Sigmoid colon (tissue), 4 donors: Measurements from ENCODE around the gene MOSPD3.
A peak's percentile ranks its signal among the peaks of the same experiment; 100 is the strongest.

Experiments used
- EP300 ChIP-seq, 4 donors: sonication (generic); formaldehyde crosslinking; IDR thresholded peaks; one replicate each; pipeline ENCODE4 v1.6.1; 2017; ENCODE audit warnings: antibody characterized with exemption in 4 of 4
- POLR2A ChIP-seq, 2 donors: fragments of 450-650 bp; IDR thresholded peaks; one replicate each; pipeline ENCODE4 v1.6.1; 2016; ENCODE audit warnings: antibody characterized with exemption in 2 of 2, mild to moderate bottlenecking in 2 of 2, moderate library complexity in 2 of 2
- POLR2AphosphoS5 ChIP-seq, 4 donors: sonication (generic); formaldehyde crosslinking; IDR thresholded peaks; one replicate each; pipeline ENCODE4 v1.6.1; 2017; ENCODE audit warnings: antibody characterized with exemption in 4 of 4
- TF ChIP-seq, protein P1 (sequence below), 4 experiments: fragments of 450-650 bp in 3 of 4; fragments of 200-600 bp in 1 of 4; IDR thresholded peaks; one replicate each; pipeline ENCODE4 v1.5.1; 2016 to 2019; ENCODE audit warnings: antibody characterized with exemption in 4 of 4, mild to moderate bottlenecking in 3 of 4, moderate library complexity in 2 of 4

DNA sequence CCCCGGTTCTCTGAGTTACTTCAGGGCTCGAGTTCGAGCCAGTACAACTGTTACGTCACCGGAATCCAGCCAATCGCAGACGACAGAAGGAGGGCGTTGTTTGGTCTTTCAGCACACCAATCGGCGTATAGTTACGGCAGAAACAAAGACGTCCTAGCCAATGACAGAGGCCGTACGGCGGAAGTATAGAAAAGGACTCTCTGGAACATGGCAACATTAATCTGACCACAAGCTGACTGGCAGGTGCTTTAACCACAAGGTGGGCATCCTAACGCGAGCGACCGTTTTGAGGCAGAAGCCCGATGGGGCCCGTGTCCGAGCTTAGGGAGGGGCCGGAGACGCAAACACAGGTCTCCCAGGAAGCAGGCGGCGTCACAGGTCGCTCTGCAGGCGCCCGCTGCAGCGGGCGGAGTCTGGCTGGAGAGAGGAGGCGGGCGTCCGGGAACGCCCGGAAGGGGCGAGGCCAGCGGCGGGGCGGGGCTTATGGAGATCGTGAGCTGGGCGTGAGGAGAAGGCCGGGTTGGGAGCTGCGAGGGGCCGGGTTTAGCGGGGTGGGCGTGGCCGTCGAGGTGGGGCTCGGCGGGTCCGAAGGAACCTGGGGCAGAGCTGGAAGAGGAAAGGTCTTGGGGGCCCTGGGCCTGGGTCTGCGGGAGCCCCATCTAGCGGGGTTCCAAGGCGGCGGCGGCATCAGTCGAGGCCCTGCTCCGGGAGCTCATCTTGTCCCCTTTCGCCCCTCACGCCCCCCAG, at the start of gene MOSPD3:
- TF ChIP-seq EP300 (IDR thresholded peaks at IDR 0.05) (peak in 1 of 4 donors; percentile 5), POLR2A (IDR thresholded peaks at IDR 0.05) (peak; percentile 76 to 84), POLR2AphosphoS5 (IDR thresholded peaks at IDR 0.05) (peak; percentile 65 to 96 (median 82))
- TF ChIP-seq, protein P1, sequence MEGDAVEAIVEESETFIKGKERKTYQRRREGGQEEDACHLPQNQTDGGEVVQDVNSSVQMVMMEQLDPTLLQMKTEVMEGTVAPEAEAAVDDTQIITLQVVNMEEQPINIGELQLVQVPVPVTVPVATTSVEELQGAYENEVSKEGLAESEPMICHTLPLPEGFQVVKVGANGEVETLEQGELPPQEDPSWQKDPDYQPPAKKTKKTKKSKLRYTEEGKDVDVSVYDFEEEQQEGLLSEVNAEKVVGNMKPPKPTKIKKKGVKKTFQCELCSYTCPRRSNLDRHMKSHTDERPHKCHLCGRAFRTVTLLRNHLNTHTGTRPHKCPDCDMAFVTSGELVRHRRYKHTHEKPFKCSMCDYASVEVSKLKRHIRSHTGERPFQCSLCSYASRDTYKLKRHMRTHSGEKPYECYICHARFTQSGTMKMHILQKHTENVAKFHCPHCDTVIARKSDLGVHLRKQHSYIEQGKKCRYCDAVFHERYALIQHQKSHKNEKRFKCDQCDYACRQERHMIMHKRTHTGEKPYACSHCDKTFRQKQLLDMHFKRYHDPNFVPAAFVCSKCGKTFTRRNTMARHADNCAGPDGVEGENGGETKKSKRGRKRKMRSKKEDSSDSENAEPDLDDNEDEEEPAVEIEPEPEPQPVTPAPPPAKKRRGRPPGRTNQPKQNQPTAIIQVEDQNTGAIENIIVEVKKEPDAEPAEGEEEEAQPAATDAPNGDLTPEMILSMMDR (IDR thresholded peaks at IDR 0.05), result peak in 1 of 4 experiments; percentile 10
